ENCODE data around the gene EPHB1. TPM values are rescaled to one million over a fixed set of nuclear protein-coding genes. Genes with fewer than 3 reads are reported as not detected.

EPHB1 gene
- total RNA-seq, 4 donors from 2014 or later, result 0.82 to 2.2 (median 1.2) TPM

DNA sequence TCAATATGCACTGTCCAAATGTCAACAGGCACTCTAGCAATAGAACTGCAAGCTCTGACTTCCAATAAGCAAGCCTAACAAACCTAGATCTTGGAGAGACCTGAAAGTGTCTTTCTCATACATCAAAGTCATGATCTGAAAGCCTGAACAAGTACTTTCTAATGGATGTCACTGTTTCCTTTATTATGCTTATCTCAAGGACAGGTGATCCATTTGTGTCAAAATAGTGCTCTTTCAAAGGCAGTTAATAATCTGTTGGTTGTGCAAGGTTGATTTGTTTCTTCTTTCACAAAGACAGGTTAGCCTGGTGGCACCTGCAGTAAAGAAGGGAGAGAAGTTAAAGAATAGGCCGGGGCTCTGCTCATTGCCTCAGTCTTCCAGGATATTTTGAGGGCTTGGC is 146.8 kb downstream of the EPHB1 start:
- H3K9me3 ChIP-seq, result no peaks in the 10 kb centered on the region
- DNase-seq, result no peak
- TF ChIP-seq EP300 (IDR thresholded peaks at IDR 0.05; ENCODE audit: low read depth) (no peak), CTCF (IDR thresholded peaks at IDR 0.05) (no peak), POLR2AphosphoS5 (IDR thresholded peaks at IDR 0.05) (no peak), POLR2A (IDR thresholded peaks at IDR 0.05) (no peak)
- no peak overlapping the region for H3K27ac ChIP-seq
- in situ Hi-C loops (cut with MboI; ENCODE audit: low pct_ligation_motif_present in 1 of 4, low pct_unique_long_range_greater_than_20kb in 1 of 4, low sequenced_read_pairs in 3 of 4), result no loop called here
- WGBS, 2 donors (ENCODE audit: low coverage in 1 of 2), result 74% methylated on average over 1 of the region's 1 CpG; no CpG with 5 or more reads in 1 of the 2 donors
- intact Hi-C loops (cut with DNase I; ENCODE audit: low total_unique reads), result no loop called here
- H3K36me3 ChIP-seq, result no peaks in the 10 kb centered on the region
- H3K4me1 ChIP-seq, result no peaks in the 10 kb centered on the region
- H3K4me3 ChIP-seq, result no peak overlapping the region
- no peaks in the 10 kb centered on the region for H3K27me3 ChIP-seq

DNA sequence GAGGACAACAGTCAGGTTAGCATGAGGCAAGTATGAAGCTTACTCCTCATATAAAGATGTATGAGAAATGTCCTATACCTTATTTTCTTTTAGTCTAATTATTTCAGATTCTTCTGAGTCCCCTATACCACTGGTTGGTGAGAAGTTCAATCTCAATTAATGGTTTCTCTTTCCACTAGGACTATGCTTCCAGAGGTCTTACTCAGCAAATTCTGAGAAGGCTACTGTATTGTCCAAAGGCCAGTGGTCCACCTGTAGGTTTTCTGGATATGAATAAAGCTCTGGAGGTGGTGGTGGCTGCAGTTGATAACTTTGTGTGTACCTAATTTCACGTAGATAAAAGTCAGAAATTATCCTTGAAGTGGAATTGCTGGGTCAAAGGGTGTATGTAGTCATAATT is 149.4 kb downstream of the EPHB1 start:
- H3K27ac ChIP-seq, result no peak overlapping the region
- no peaks in the 10 kb centered on the region for H3K9me3 ChIP-seq
- WGBS, 2 donors (ENCODE audit: low coverage in 1 of 2), result 48 to 50% methylated on average over 1 of the region's 1 CpG
- H3K4me3 ChIP-seq, result no peak overlapping the region
- no peak for DNase-seq
- no peaks in the 10 kb centered on the region for H3K27me3 ChIP-seq
- in situ Hi-C loops (cut with MboI; ENCODE audit: low pct_ligation_motif_present in 1 of 4, low pct_unique_long_range_greater_than_20kb in 1 of 4, low sequenced_read_pairs in 3 of 4), result no loop called here
- intact Hi-C loops (cut with DNase I; ENCODE audit: low total_unique reads), result no loop called here
- no peaks in the 10 kb centered on the region for H3K4me1 ChIP-seq
- no peaks in the 10 kb centered on the region for H3K36me3 ChIP-seq
- TF ChIP-seq EP300 (IDR thresholded peaks at IDR 0.05; ENCODE audit: low read depth), result no peak
- TF ChIP-seq POLR2A (IDR thresholded peaks at IDR 0.05), result no peak
- TF ChIP-seq CTCF (IDR thresholded peaks at IDR 0.05), result no peak
- TF ChIP-seq POLR2AphosphoS5 (IDR thresholded peaks at IDR 0.05), result no peak

- in situ Hi-C loops (cut with MboI; ENCODE audit: low pct_ligation_motif_present in 1 of 4, low pct_unique_long_range_greater_than_20kb in 1 of 4, low sequenced_read_pairs in 3 of 4) (no loop called here), intact Hi-C loops (cut with DNase I; ENCODE audit: low total_unique reads) (no loop called here)
- Histone ChIP-seq H3K9me3 (no peaks in the 10 kb centered on the region), H3K4me3 (no peak overlapping the region), H3K27ac (no peak overlapping the region), H3K4me1 (no peaks in the 10 kb centered on the region), H3K36me3 (no peaks in the 10 kb centered on the region), H3K27me3 (no peaks in the 10 kb centered on the region)
- WGBS, 2 donors (ENCODE audit: low coverage in 1 of 2), result 93% methylated on average over 2 of the region's 2 CpGs; no CpG with 5 or more reads in 1 of the 2 donors
- no peak for DNase-seq
- TF ChIP-seq EP300 (IDR thresholded peaks at IDR 0.05; ENCODE audit: low read depth), result no peak
- TF ChIP-seq CTCF (IDR thresholded peaks at IDR 0.05), result no peak
- no peak for TF ChIP-seq POLR2AphosphoS5 (IDR thresholded peaks at IDR 0.05)
- TF ChIP-seq POLR2A (IDR thresholded peaks at IDR 0.05), result no peak
These were observed 154.1 kb downstream of the EPHB1 start for GRCh38 chr3:134949150-134949549.

DNA sequence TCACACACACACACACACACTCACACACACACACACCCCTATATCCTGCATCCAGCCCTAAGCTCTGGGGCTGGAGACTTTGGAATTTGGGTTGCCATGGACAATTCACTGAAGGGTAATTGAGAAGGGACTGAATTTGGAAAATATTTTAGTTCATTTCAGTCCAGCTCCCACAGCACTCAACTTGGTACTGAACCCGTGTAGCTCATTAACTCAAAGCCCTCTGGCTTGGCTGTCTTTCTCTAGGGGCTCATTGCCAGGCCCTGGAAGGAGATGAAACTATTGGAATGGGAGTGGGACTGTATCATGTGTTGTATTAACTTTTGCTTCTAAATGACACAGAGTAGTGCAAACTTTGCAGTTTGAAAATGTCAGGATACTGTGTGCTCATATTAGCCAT is 157.3 kb downstream of the EPHB1 start:
- intact Hi-C loops (cut with DNase I; ENCODE audit: low total_unique reads) (no loop called here), in situ Hi-C loops (cut with MboI; ENCODE audit: low pct_ligation_motif_present in 1 of 4, low pct_unique_long_range_greater_than_20kb in 1 of 4, low sequenced_read_pairs in 3 of 4) (no loop called here)
- TF ChIP-seq POLR2A (IDR thresholded peaks at IDR 0.05) (no peak), CTCF (IDR thresholded peaks at IDR 0.05) (no peak), EP300 (IDR thresholded peaks at IDR 0.05; ENCODE audit: low read depth) (no peak), POLR2AphosphoS5 (IDR thresholded peaks at IDR 0.05) (no peak)
- Histone ChIP-seq H3K4me1 (no peaks in the 10 kb centered on the region), H3K4me3 (no peak overlapping the region), H3K9me3 (no peaks in the 10 kb centered on the region), H3K27me3 (no peaks in the 10 kb centered on the region), H3K36me3 (no peaks in the 10 kb centered on the region), H3K27ac (no peak overlapping the region)
- no peak for DNase-seq
- WGBS, 2 donors (ENCODE audit: low coverage in 1 of 2), result 39% methylated on average over 1 of the region's 1 CpG; no CpG with 5 or more reads in 1 of the 2 donors

Data from transverse colon (tissue), 4 donors.